ENCODE measurements around the gene REPS1.

- no peak for TF ChIP-seq POLR2A (IDR thresholded peaks at IDR 0.05)
- no peak for TF ChIP-seq CTCF (IDR thresholded peaks at IDR 0.05)
Observed at GRCh38 chr6:139013185-139013800, 25.2 kb upstream of the REPS1 start.
